ENCODE measurements around the gene TEX2. TPM values are rescaled to one million over a fixed set of nuclear protein-coding genes. Genes with fewer than 3 reads are reported as not detected.

The TEX2 gene
- total and polyA plus RNA-seq, 2 donors (not counting 1 experiment from before 2014, with no cell fraction given): 4.0 to 7.6 TPM

DNA sequence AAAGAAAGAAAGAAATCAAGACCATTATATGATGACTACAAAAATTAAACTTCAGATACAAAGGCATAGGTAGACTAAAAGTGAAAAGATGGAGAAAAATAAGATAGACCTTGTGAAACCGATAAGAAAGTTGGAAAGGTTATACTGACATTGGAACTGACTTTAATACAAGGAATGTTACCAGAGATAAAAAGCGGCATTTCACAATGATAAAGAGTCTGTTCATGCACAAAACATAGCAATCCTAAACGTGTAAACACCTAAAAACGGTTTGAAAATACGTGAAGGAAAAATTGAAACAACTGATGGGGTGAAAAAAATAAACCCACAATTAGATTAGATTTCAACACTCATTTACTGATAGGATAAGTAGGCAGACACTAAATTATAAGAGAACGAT lies 123.5 kb downstream of the TEX2 start:
- POLR2A ChIA-PET: no interaction called here
- H3K4me1 ChIP-seq (ENCODE audit: control insufficient read depth in 2 of 2, insufficient read depth in 2 of 2, low read length in 2 of 2): no peaks in the 10 kb centered on the region
- Mint-ChIP-seq H3K27me3 (no peaks in the 10 kb centered on the region), H3K27ac (no peak overlapping the region), H3K4me3 (no peak overlapping the region), H3K9me3 (ENCODE audit: insufficient read depth) (no peaks in the 10 kb centered on the region), H3K4me1 (no peaks in the 10 kb centered on the region)
- no peaks in the 10 kb centered on the region for H3K79me2 ChIP-seq (ENCODE audit: control insufficient read depth, insufficient read depth, low read length)
- intact Hi-C loops (cut with micrococcal nuclease): no loop called here
- H3K36me3 ChIP-seq (replicated peaks in 1 of 2; ENCODE audit: control extremely low read depth in 1 of 2, control insufficient read depth in 1 of 2, extremely low read depth in 1 of 2, insufficient read depth in 2 of 2, low read length in 1 of 2): no peaks in the 10 kb centered on the region
- WGBS (ENCODE audit: insufficient coverage): 100% methylated on average over 1 of the region's 6 CpGs
- H3K9ac ChIP-seq (ENCODE audit: low read length): no peak overlapping the region
- H3K27me3 ChIP-seq (replicated peaks in 1 of 4; ENCODE audit: control extremely low read depth in 1 of 4, control insufficient read depth in 3 of 4, insufficient read depth in 4 of 4, low read length in 3 of 4): no peaks in the 10 kb centered on the region
- CTCF ChIA-PET: interaction anchor here (16.3 kb wide), 1 partner anchor 110 kb away, joined by 655 read pairs; no protein-coding TSS in a partner anchor
- no peak for TF ChIP-seq EZH2 (IDR thresholded peaks at IDR 0.05; ENCODE audit: borderline replicate concordance, insufficient read depth, low read depth, low read length, poor library complexity, severe bottlenecking)
- TF ChIP-seq, protein P1, sequence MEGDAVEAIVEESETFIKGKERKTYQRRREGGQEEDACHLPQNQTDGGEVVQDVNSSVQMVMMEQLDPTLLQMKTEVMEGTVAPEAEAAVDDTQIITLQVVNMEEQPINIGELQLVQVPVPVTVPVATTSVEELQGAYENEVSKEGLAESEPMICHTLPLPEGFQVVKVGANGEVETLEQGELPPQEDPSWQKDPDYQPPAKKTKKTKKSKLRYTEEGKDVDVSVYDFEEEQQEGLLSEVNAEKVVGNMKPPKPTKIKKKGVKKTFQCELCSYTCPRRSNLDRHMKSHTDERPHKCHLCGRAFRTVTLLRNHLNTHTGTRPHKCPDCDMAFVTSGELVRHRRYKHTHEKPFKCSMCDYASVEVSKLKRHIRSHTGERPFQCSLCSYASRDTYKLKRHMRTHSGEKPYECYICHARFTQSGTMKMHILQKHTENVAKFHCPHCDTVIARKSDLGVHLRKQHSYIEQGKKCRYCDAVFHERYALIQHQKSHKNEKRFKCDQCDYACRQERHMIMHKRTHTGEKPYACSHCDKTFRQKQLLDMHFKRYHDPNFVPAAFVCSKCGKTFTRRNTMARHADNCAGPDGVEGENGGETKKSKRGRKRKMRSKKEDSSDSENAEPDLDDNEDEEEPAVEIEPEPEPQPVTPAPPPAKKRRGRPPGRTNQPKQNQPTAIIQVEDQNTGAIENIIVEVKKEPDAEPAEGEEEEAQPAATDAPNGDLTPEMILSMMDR (IDR thresholded peaks at IDR 0.05): no peak
- H3K4me2 ChIP-seq (replicated peaks; ENCODE audit: low read depth, low read length, poor library complexity, severe bottlenecking): no peak overlapping the region
- H4K20me1 ChIP-seq (ENCODE audit: control insufficient read depth, insufficient read depth, low read length, poor library complexity, severe bottlenecking): no peaks in the 10 kb centered on the region
- no peak overlapping the region for H2AFZ ChIP-seq (ENCODE audit: insufficient read depth, low read depth, low read length, poor library complexity, severe bottlenecking)
- ATAC-seq (ENCODE audit: low read depth) (no peak), DNase-seq (no peak)
- H3K4me3 ChIP-seq (ENCODE audit: control extremely low read depth in 1 of 5, extremely low read depth in 1 of 5, insufficient read depth in 1 of 5, low read depth in 2 of 5, low read length in 4 of 5): no peak overlapping the region
- H3K27ac ChIP-seq (ENCODE audit: low read length in 2 of 2): no peak overlapping the region
- no peaks in the 10 kb centered on the region for H3K9me3 ChIP-seq (ENCODE audit: control extremely low read depth in 1 of 3, control insufficient read depth in 2 of 3, insufficient read depth in 1 of 3, low read length in 2 of 3)

- Histone ChIP-seq H3K4me3 (ENCODE audit: control extremely low read depth in 1 of 5, extremely low read depth in 1 of 5, insufficient read depth in 1 of 5, low read depth in 2 of 5, low read length in 4 of 5) (no peak overlapping the region), H3K79me2 (ENCODE audit: control insufficient read depth, insufficient read depth, low read length) (no peaks in the 10 kb centered on the region), H3K27ac (ENCODE audit: low read length in 2 of 2) (no peak overlapping the region), H3K4me2 (replicated peaks; ENCODE audit: low read depth, low read length, poor library complexity, severe bottlenecking) (no peak overlapping the region), H3K9me3 (ENCODE audit: control extremely low read depth in 1 of 3, control insufficient read depth in 2 of 3, insufficient read depth in 1 of 3, low read length in 2 of 3) (no peaks in the 10 kb centered on the region), H3K27me3 (replicated peaks in 1 of 4; ENCODE audit: control extremely low read depth in 1 of 4, control insufficient read depth in 3 of 4, insufficient read depth in 4 of 4, low read length in 3 of 4) (no peaks in the 10 kb centered on the region), H3K4me1 (ENCODE audit: control insufficient read depth in 2 of 2, insufficient read depth in 2 of 2, low read length in 2 of 2) (no peaks in the 10 kb centered on the region), H4K20me1 (ENCODE audit: control insufficient read depth, insufficient read depth, low read length, poor library complexity, severe bottlenecking) (no peaks in the 10 kb centered on the region), H2AFZ (ENCODE audit: insufficient read depth, low read depth, low read length, poor library complexity, severe bottlenecking) (no peak overlapping the region), H3K36me3 (replicated peaks in 1 of 2; ENCODE audit: control extremely low read depth in 1 of 2, control insufficient read depth in 1 of 2, extremely low read depth in 1 of 2, insufficient read depth in 2 of 2, low read length in 1 of 2) (no peaks in the 10 kb centered on the region), H3K9ac (ENCODE audit: low read length) (no peak overlapping the region)
- TF ChIP-seq EZH2 (IDR thresholded peaks at IDR 0.05; ENCODE audit: borderline replicate concordance, insufficient read depth, low read depth, low read length, poor library complexity, severe bottlenecking): no peak
- TF ChIP-seq, protein P1 (IDR thresholded peaks at IDR 0.05): no peak
- DNase-seq: no peak
- CTCF ChIA-PET: interaction anchor here (16.3 kb wide), 1 partner anchor 109 kb away, joined by 655 read pairs; no protein-coding TSS in a partner anchor
- Mint-ChIP-seq H3K27ac (no peak overlapping the region), H3K9me3 (ENCODE audit: insufficient read depth) (no peaks in the 10 kb centered on the region), H3K4me3 (no peak overlapping the region), H3K27me3 (no peaks in the 10 kb centered on the region), H3K4me1 (no peaks in the 10 kb centered on the region)
- ATAC-seq (ENCODE audit: low read depth): no peak
- WGBS (ENCODE audit: insufficient coverage): no CpG with 5 or more reads among the region's 2 CpGs
- POLR2A ChIA-PET: interaction anchor here (0.8 kb wide), 1 partner anchor 286 kb away, joined by 3 read pairs; no protein-coding TSS in a partner anchor
- intact Hi-C loops (cut with micrococcal nuclease): no loop called here
Measured at GRCh38 chr17:64138441-64138840, 124.6 kb downstream of the TEX2 start.
